Measurements from ENCODE around the gene BRD9. TPM values are rescaled to one million over a fixed set of nuclear protein-coding genes. Genes with fewer than 3 reads are reported as not detected.
"Not testable (repeated sequence)": the region's sequence is repeated elsewhere in the genome, so short reads cannot be mapped to it uniquely, and the experiment has no call there.

Gene BRD9
- polyA plus RNA-seq, 1 donor: 29.4 TPM

GRCh38 chr5:843926-844325 is 48.7 kb downstream of the BRD9 start:
- DNase-seq: not testable (repeated sequence)

GRCh38 chr5:843371-843770 is 49.2 kb downstream of the BRD9 start:
- DNase-seq: not testable (repeated sequence)

- DNase-seq: not testable (repeated sequence)
Observed at GRCh38 chr5:842402-843221, 50.0 kb downstream of the BRD9 start.

- not testable (repeated sequence) for DNase-seq
Observed at GRCh38 chr5:841531-842401, 50.8 kb downstream of the BRD9 start.

GRCh38 chr5:840974-841435 is 51.6 kb downstream of the BRD9 start:
- DNase-seq: not testable (repeated sequence)

GRCh38 chr5:840118-840973 is 52.3 kb downstream of the BRD9 start:
- not testable (repeated sequence) for DNase-seq

- not testable (repeated sequence) for DNase-seq
Observed at GRCh38 chr5:838431-838851, 54.2 kb downstream of the BRD9 start.

GRCh38 chr5:837621-838121 is 54.9 kb downstream of the BRD9 start:
- DNase-seq: not testable (repeated sequence)

GRCh38 chr5:835933-836612 is 56.5 kb downstream of the BRD9 start:
- not testable (repeated sequence) for DNase-seq

GRCh38 chr5:834013-834412 is 58.6 kb downstream of the BRD9 start:
- DNase-seq: not testable (repeated sequence)

GRCh38 chr5:828194-828593 is 64.4 kb downstream of the BRD9 start:
- not testable (repeated sequence) for DNase-seq

- DNase-seq: not testable (repeated sequence)
Observed at GRCh38 chr5:825544-825943, 67.1 kb downstream of the BRD9 start.

GRCh38 chr5:821504-821903 is 71.1 kb downstream of the BRD9 start:
- no peak for DNase-seq

GRCh38 chr5:820245-820644 is 72.4 kb downstream of the BRD9 start:
- no peak for DNase-seq

GRCh38 chr5:819078-819477 is 73.5 kb downstream of the BRD9 start:
- DNase-seq: no peak

- DNase-seq: no peak
Observed at GRCh38 chr5:816176-816575, 76.4 kb downstream of the BRD9 start.

- no peak for DNase-seq
Observed at GRCh38 chr5:815449-815848, 77.2 kb downstream of the BRD9 start.
